Subcutaneous abdominal adipose tissue (tissue), 5 donors: ENCODE measurements around the gene TRO.
A peak's percentile ranks its signal among the peaks of the same experiment; 100 is the strongest.

ENCODE experiments used
- H3K27ac ChIP-seq: one replicate; pipeline ENCODE4 v1.7.0; 2013; ENCODE audit warnings: low read depth, mild to moderate bottlenecking, inconsistent platforms, low read length, moderate library complexity
- H3K27me3 ChIP-seq, 5 donors: one replicate each; pipeline ENCODE4 v1.7.0; 2013; ENCODE audit warnings: low read length in 5 of 5, inconsistent platforms in 1 of 5; ENCODE audit not compliant: control insufficient read depth in 5 of 5, insufficient read depth in 4 of 5
- H3K36me3 ChIP-seq, 5 donors: one replicate each; pipeline ENCODE4 v1.7.0; 2013; ENCODE audit warnings: low read length in 5 of 5; ENCODE audit not compliant: control insufficient read depth in 5 of 5, insufficient read depth in 5 of 5
- H3K4me1 ChIP-seq, 5 donors: one replicate each; pipeline ENCODE4 v1.7.0; 2013; ENCODE audit warnings: low read length in 5 of 5, mild to moderate bottlenecking in 3 of 5, moderate library complexity in 1 of 5; ENCODE audit not compliant: control insufficient read depth in 5 of 5, insufficient read depth in 5 of 5
- H3K4me3 ChIP-seq, 5 donors: one replicate each; pipeline ENCODE4 v1.7.0; 2013; ENCODE audit warnings: low read length in 5 of 5, low read depth in 1 of 5
- H3K9ac ChIP-seq, 5 donors: one replicate each; pipeline ENCODE4 v1.7.0; 2013; ENCODE audit warnings: low read length in 5 of 5, mild to moderate bottlenecking in 4 of 5, moderate library complexity in 3 of 5
- H3K9me3 ChIP-seq, 5 donors: one replicate each; pipeline ENCODE4 v1.7.0; 2013; ENCODE audit warnings: low read length in 5 of 5; ENCODE audit not compliant: control insufficient read depth in 5 of 5
- donor health status: healthy.
- donor health status: healthy.
- donor health status: healthy.
- donor health status: healthy.
- donor health status: healthy.

The TRO gene

DNA sequence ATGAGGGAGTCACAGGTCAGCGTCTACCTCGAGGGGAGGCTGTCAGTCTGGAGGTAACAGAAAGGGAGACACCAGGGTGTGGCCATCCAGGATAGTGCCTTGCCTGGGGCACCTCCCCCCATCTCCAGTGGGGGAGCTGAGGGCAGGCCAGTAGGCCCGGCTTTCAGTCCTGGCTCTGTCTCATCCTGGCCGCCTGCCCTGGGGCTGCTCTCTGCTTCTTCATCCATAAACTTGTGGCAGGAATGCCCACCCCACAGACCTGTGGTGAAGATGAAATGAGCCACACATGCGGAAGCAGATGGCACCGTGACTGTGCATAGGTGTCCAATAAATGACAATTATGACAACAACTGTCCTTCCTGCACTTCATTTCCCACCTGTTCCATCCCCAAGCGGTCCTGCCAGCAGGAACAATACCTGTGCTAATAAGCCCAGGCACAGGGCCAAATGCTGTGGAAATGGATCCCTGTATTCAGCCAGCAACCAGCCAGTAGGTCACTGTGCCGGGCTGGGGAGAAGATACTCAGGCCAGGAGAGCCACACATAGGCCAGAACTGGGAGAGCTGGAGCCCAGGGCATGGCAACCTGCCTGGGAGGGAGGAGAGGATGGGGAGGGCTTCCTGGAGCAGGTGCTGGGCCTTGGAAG, 30.2 kb downstream of the TRO start:
- H3K4me3 ChIP-seq: no peak overlapping the region
- H3K27me3 ChIP-seq: peaks cover 0 to 12% (median 4%) of the 10 kb centered on the region in 5 donors
- H3K4me1 ChIP-seq: peaks cover 0 to 12% (median 0%) of the 10 kb centered on the region in 5 donors
- no peak overlapping the region for H3K27ac ChIP-seq
- peaks cover 0 to 2% (median 0%) of the 10 kb centered on the region in 5 donors for H3K9me3 ChIP-seq
- H3K36me3 ChIP-seq: peaks cover 6 to 10% (median 8%) of the 10 kb centered on the region in 5 donors
- no peak overlapping the region for H3K9ac ChIP-seq

- H3K9ac ChIP-seq: no peak overlapping the region
- peaks cover 0 to 7% (median 0%) of the 10 kb centered on the region in 5 donors for H3K4me1 ChIP-seq
- H3K36me3 ChIP-seq: peaks cover 0 to 13% (median 8%) of the 10 kb centered on the region in 5 donors
- H3K9me3 ChIP-seq: peaks cover 0 to 4% (median 0%) of the 10 kb centered on the region in 5 donors
- H3K27me3 ChIP-seq: peaks cover 0 to 8% (median 0%) of the 10 kb centered on the region in 5 donors
- H3K4me3 ChIP-seq: no peak overlapping the region
- H3K27ac ChIP-seq: no peak overlapping the region
These were observed 41.1 kb downstream of the TRO start for GRCh38 chrX:54961750-54962149.

DNA sequence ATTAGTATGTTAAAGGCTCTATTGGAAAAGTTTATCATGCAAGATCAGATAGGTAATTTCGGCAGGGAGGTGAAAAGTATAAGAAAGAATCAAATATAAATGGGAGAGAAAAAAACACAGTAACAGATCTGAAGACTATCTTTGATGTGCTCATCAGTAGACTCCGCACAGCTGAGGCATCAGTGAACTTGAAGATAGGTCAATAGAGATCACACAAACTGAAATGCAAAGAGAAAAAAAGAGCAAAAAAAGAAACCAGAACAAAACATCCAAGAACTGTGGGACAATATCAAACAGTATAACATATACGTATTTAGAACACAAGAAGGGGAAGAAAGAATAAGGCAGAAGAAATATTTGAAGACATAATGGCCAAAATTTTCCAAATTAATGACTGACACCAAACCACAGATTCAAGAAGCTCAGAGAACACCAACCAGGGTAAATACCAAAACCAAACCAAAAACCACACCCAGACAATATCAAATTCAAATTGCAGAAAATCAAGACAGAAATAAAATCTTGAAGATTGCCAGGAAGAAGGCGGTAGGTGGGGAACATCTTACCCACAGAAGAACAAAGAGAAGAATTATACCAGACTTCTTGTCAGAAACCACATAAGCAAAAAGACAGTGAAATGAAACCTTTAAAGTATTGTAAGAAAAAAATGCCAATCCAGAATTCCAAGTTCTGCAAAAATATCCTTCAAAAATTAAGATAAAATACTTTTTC, 44.3 kb downstream of the TRO start:
- peaks cover 0 to 7% (median 0%) of the 10 kb centered on the region in 5 donors for H3K4me1 ChIP-seq
- H3K9me3 ChIP-seq: peaks cover 0 to 7% (median 5%) of the 10 kb centered on the region in 5 donors
- peaks cover 0 to 8% (median 0%) of the 10 kb centered on the region in 5 donors for H3K27me3 ChIP-seq
- no peak overlapping the region for H3K27ac ChIP-seq
- no peak overlapping the region for H3K9ac ChIP-seq
- no peak overlapping the region for H3K4me3 ChIP-seq
- peaks cover 0 to 6% (median 0%) of the 10 kb centered on the region in 5 donors for H3K36me3 ChIP-seq

DNA sequence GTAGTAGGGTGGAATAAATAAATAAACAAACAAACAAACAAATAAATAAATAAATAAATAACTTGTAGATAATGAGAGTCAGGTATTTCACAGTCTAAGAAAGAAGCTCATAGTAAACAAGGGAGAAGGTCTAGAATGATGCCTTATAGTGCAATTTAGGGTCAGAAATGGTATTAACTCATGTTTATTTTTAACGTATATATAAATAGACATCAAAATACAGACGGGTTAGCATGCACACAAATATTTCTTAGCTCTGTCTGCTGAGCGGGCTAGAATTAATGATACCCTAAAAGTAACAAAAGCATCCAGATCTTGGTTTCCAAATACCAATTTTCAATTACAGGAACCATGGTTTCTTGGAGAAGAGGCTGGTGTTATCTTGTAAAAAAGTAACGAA, 56.8 kb downstream of the TRO start:
- no peak overlapping the region for H3K4me3 ChIP-seq
- H3K27ac ChIP-seq: no peak overlapping the region
- H3K27me3 ChIP-seq: no peaks in the 10 kb centered on the region
- H3K9ac ChIP-seq: no peak overlapping the region
- no peaks in the 10 kb centered on the region for H3K36me3 ChIP-seq
- H3K4me1 ChIP-seq: peaks cover 0 to 8% (median 0%) of the 10 kb centered on the region in 5 donors
- H3K9me3 ChIP-seq: no peaks in the 10 kb centered on the region

DNA sequence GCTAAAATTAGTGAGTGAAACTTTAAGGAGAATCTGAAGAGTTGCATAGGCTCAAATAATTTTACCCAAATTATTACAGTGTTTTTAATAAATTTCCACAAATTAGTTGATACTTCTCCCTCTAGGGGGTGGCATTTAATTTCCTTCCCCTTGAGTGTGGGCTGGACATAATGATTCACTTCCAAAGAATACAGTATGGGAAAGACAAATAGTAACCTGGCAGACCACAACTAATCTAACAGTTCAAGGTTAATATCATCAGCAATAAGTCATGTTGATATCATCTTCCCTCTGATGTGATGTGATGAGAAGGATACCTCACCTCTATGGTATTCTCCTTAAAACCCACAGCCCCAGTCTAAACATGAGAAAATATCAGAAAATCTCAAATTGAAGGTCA, 57.8 kb downstream of the TRO start:
- no peaks in the 10 kb centered on the region for H3K27me3 ChIP-seq
- peaks cover 0 to 2% (median 0%) of the 10 kb centered on the region in 5 donors for H3K36me3 ChIP-seq
- H3K4me1 ChIP-seq: peaks cover 0 to 8% (median 0%) of the 10 kb centered on the region in 5 donors
- no peak overlapping the region for H3K9ac ChIP-seq
- no peak overlapping the region for H3K4me3 ChIP-seq
- H3K27ac ChIP-seq: no peak overlapping the region
- H3K9me3 ChIP-seq: peaks cover 0 to 3% (median 0%) of the 10 kb centered on the region in 5 donors

DNA sequence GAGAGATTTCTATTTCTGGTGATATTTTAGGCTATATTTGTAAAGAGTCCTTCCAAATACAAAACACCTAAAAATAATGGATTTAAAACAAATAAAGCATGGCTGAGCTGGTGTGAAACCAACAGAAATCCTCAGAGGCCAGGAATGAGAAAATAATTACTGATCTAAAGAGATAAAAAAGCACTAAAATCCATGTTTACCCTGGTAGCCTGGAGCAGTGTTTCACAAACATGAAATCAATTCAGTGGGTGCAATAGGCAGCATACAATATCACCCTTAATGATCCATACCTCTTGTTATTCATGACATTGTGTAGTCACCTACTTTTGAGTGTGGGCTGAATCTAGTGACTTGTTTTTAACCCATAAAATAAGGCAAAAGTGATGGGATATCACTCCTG, 58.8 kb downstream of the TRO start:
- Histone ChIP-seq H3K9me3 (peaks cover 0 to 5% (median 0%) of the 10 kb centered on the region in 5 donors), H3K4me1 (peaks cover 0 to 8% (median 0%) of the 10 kb centered on the region in 5 donors), H3K27ac (no peak overlapping the region), H3K4me3 (peak overlapping the region in 1 of 5 donors; percentile 4), H3K36me3 (peaks cover 0 to 6% (median 0%) of the 10 kb centered on the region in 5 donors), H3K9ac (no peak overlapping the region), H3K27me3 (no peaks in the 10 kb centered on the region)

DNA sequence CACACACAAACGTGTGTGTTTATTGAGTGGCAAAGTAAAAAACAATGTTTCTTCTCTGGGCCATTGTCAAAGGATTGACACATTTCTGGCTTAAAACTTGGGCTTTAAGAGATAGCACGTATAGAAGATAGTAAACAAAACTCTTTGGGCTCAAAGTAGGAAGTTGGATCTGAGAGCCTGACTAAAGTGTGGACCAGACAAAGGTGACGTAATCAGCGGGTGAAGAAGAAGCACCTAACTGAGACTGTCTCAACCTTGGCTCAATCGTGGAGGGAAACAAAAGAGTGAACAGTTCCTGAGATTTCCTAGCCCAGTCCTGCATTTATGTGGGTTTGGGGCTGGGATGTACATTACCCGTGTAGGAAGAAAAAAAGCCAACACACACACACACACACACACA, 59.7 kb downstream of the TRO start:
- Histone ChIP-seq H3K4me3 (no peak overlapping the region), H3K27me3 (peaks cover 0 to 3% (median 0%) of the 10 kb centered on the region in 5 donors), H3K9ac (no peak overlapping the region), H3K9me3 (peaks cover 0 to 5% (median 0%) of the 10 kb centered on the region in 5 donors), H3K27ac (no peak overlapping the region), H3K4me1 (peaks cover 0 to 8% (median 0%) of the 10 kb centered on the region in 5 donors), H3K36me3 (peaks cover 0 to 6% (median 0%) of the 10 kb centered on the region in 5 donors)
